ENCODE results near the gene SUSD1. TPM values are rescaled to one million over a fixed set of nuclear protein-coding genes. Genes with fewer than 3 reads are reported as not detected.
A peak's percentile ranks its signal among the peaks of the same experiment; 100 is the strongest.
"Not testable (repeated sequence)": the region's sequence is repeated elsewhere in the genome, so short reads cannot be mapped to it uniquely, and the experiment has no call there.

SUSD1 gene
- total RNA-seq, 1 experiment from 2014 or later = 8.1 TPM

- Mint-ChIP-seq H3K27ac (peak overlapping the region in 1 of 3 experiments; percentile 51; a peak in 3 of 7 replicates), H3K4me1 (peaks cover 15 to 21% of the 10 kb centered on the region in 2 experiments), H3K36me3 (ENCODE audit: insufficient read depth in 1 of 3, low read depth in 3 of 3) (no peaks in the 10 kb centered on the region; a peak in 1 of 7 replicates), H3K4me3 (no peak overlapping the region), H3K27me3 (ENCODE audit: low read depth) (no peaks in the 10 kb centered on the region), H3K9me3 (no peaks in the 10 kb centered on the region)
- Histone ChIP-seq H3K9ac (ENCODE audit: extremely low read depth, insufficient read length, low read length) (no peak overlapping the region), H4K5ac (ENCODE audit: insufficient read length, low read depth, low read length) (no peak overlapping the region), H3K4me1 (ENCODE audit: insufficient read depth, low read length) (no peaks in the 10 kb centered on the region), H3K27me3 (ENCODE audit: insufficient read depth, low read length) (no peaks in the 10 kb centered on the region), H2BK15ac (ENCODE audit: low read depth, low read length) (no peak overlapping the region), H2BK5ac (ENCODE audit: insufficient read length, low read length) (no peak overlapping the region), H2BK120ac (ENCODE audit: low read depth, low read length, poor library complexity, severe bottlenecking) (no peak overlapping the region), H3K23me2 (ENCODE audit: insufficient read length, low read depth, low read length, poor library complexity, severe bottlenecking) (no peaks in the 10 kb centered on the region), H3K56ac (ENCODE audit: insufficient read length, low read depth, low read length) (no peak overlapping the region), H2BK20ac (ENCODE audit: low read depth, low read length, poor library complexity, severe bottlenecking) (no peak overlapping the region), H2AFZ (ENCODE audit: low read length) (no peak overlapping the region), H2AK5ac (ENCODE audit: insufficient read length, low read length) (no peak overlapping the region), H4K20me1 (ENCODE audit: control insufficient read depth, insufficient read depth, insufficient read length) (no peaks in the 10 kb centered on the region), H3K18ac (ENCODE audit: insufficient read length, low read depth, low read length) (no peak overlapping the region), H2BK12ac (ENCODE audit: insufficient read length, low read depth, low read length) (no peak overlapping the region), H3K4me2 (ENCODE audit: insufficient read depth, insufficient read length, low read length) (no peak overlapping the region), H3K9me3 (ENCODE audit: control insufficient read depth, low read depth, low read length) (no peaks in the 10 kb centered on the region), H3K79me2 (ENCODE audit: insufficient read depth, low read length) (no peaks in the 10 kb centered on the region), H3K4ac (ENCODE audit: low read depth, low read length) (no peak overlapping the region), H3K14ac (ENCODE audit: insufficient read depth, low read length) (no peak overlapping the region), H4K8ac (replicated peaks; ENCODE audit: insufficient read length, low read depth, low read length) (no peak overlapping the region), H3K23ac (ENCODE audit: insufficient read length, low read depth, low read length) (no peak overlapping the region), H3K79me1 (ENCODE audit: insufficient read depth, low read depth, low read length, poor library complexity, severe bottlenecking) (no peaks in the 10 kb centered on the region), H4K91ac (ENCODE audit: insufficient read length, low read depth, low read length) (no peak overlapping the region), H3K27ac (ENCODE audit: insufficient read length, low read depth, low read length) (no peak overlapping the region), H3T11ph (ENCODE audit: low read length) (no peak overlapping the region)
- TF ChIP-seq CTCF (conservative IDR thresholded peaks at IDR 0.05) = peak; percentile 91
- peak; percentile 45 for DNase-seq
- WGBS (ENCODE audit: extremely low coverage, insufficient read length, low lambda C conversion rate) = no CpG with 5 or more reads among the region's 11 CpGs
Measured at GRCh38 chr9:112074250-112075008, 100.7 kb downstream of the SUSD1 start.

GRCh38 chr9:112073639-112074173 is 101.4 kb downstream of the SUSD1 start:
- H3K23me2 ChIP-seq (ENCODE audit: insufficient read length, low read depth, low read length, poor library complexity, severe bottlenecking); H3K9ac ChIP-seq (ENCODE audit: extremely low read depth, insufficient read length, low read length); H3K4me2 ChIP-seq (ENCODE audit: insufficient read depth, insufficient read length, low read length); H3K4ac ChIP-seq (ENCODE audit: low read depth, low read length); H3K9me3 ChIP-seq (ENCODE audit: control insufficient read depth, low read depth, low read length); H3K27me3 ChIP-seq (ENCODE audit: insufficient read depth, low read length); H3K9me3 Mint-ChIP-seq; H4K8ac ChIP-seq (replicated peaks; ENCODE audit: insufficient read length, low read depth, low read length); H3K36me3 Mint-ChIP-seq (ENCODE audit: insufficient read depth in 1 of 3, low read depth in 3 of 3); DNase-seq; H3K27me3 Mint-ChIP-seq (ENCODE audit: low read depth); H3K14ac ChIP-seq (ENCODE audit: insufficient read depth, low read length); H3K4me1 ChIP-seq (ENCODE audit: insufficient read depth, low read length); H3K27ac Mint-ChIP-seq; H4K91ac ChIP-seq (ENCODE audit: insufficient read length, low read depth, low read length); H3T11ph ChIP-seq (ENCODE audit: low read length); H3K56ac ChIP-seq (ENCODE audit: insufficient read length, low read depth, low read length); H4K20me1 ChIP-seq (ENCODE audit: control insufficient read depth, insufficient read depth, insufficient read length); H2BK20ac ChIP-seq (ENCODE audit: low read depth, low read length, poor library complexity, severe bottlenecking); H2BK5ac ChIP-seq (ENCODE audit: insufficient read length, low read length); H3K18ac ChIP-seq (ENCODE audit: insufficient read length, low read depth, low read length); H2BK12ac ChIP-seq (ENCODE audit: insufficient read length, low read depth, low read length); H2BK15ac ChIP-seq (ENCODE audit: low read depth, low read length); H2AK5ac ChIP-seq (ENCODE audit: insufficient read length, low read length); H3K27ac ChIP-seq (ENCODE audit: insufficient read length, low read depth, low read length); H3K79me1 ChIP-seq (ENCODE audit: insufficient read depth, low read depth, low read length, poor library complexity, severe bottlenecking); H3K4me3 Mint-ChIP-seq; H2BK120ac ChIP-seq (ENCODE audit: low read depth, low read length, poor library complexity, severe bottlenecking); H3K23ac ChIP-seq (ENCODE audit: insufficient read length, low read depth, low read length); H2AFZ ChIP-seq (ENCODE audit: low read length); H3K79me2 ChIP-seq (ENCODE audit: insufficient read depth, low read length); H4K5ac ChIP-seq (ENCODE audit: insufficient read length, low read depth, low read length): not testable (repeated sequence)
- H3K4me1 Mint-ChIP-seq = peaks cover 15 to 21% of the 10 kb centered on the region in 2 experiments
- WGBS (ENCODE audit: extremely low coverage, insufficient read length, low lambda C conversion rate) = no CpG with 5 or more reads among the region's 10 CpGs
